ENCODE measurements around the gene IFT172.

DNA sequence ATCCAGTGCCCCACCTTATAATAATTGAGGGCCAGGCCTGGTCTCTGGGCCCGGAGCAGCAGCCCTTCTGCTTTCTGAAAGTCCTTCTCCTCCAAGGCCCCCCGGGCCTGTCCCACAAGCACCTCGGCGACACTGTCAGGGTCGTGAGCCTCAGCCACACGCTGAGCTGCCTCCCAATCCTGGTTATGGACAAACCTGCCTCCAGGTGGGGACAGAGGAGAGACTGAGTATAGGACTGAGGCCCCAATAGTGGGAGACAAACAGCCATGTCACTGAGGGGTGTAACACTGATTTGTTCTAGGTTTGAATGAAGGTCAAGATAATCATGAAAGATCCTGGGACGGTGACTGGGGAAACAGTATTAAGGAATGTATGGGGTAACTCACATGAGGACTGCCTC, 35.6 kb downstream of the IFT172 start:
- TF ChIP-seq, protein P1, sequence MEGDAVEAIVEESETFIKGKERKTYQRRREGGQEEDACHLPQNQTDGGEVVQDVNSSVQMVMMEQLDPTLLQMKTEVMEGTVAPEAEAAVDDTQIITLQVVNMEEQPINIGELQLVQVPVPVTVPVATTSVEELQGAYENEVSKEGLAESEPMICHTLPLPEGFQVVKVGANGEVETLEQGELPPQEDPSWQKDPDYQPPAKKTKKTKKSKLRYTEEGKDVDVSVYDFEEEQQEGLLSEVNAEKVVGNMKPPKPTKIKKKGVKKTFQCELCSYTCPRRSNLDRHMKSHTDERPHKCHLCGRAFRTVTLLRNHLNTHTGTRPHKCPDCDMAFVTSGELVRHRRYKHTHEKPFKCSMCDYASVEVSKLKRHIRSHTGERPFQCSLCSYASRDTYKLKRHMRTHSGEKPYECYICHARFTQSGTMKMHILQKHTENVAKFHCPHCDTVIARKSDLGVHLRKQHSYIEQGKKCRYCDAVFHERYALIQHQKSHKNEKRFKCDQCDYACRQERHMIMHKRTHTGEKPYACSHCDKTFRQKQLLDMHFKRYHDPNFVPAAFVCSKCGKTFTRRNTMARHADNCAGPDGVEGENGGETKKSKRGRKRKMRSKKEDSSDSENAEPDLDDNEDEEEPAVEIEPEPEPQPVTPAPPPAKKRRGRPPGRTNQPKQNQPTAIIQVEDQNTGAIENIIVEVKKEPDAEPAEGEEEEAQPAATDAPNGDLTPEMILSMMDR (conservative IDR thresholded peaks at IDR 0.05; ENCODE audit: low read depth in 2 of 2): peak; percentile 21 to 58; a peak in 3 of 4 replicates
- TF ChIP-seq ZNF114 (CRISPR knock-in tag; IDR thresholded peaks at IDR 0.05) (no peak), EZH2 (IDR thresholded peaks at IDR 0.05; ENCODE audit: low read depth, unreplicated experiment) (no peak), POLR2AphosphoS5 (IDR thresholded peaks at IDR 0.05; ENCODE audit: low read depth) (no peak), EZH2phosphoT487 (IDR thresholded peaks at IDR 0.05; ENCODE audit: unreplicated experiment) (no peak), CREB1 (CRISPR knock-in tag; IDR thresholded peaks at IDR 0.05; ENCODE audit: low read depth) (no peak), JUNB (IDR thresholded peaks at IDR 0.05; ENCODE audit: unreplicated experiment) (no peak)
- TF ChIP-seq, protein P2, sequence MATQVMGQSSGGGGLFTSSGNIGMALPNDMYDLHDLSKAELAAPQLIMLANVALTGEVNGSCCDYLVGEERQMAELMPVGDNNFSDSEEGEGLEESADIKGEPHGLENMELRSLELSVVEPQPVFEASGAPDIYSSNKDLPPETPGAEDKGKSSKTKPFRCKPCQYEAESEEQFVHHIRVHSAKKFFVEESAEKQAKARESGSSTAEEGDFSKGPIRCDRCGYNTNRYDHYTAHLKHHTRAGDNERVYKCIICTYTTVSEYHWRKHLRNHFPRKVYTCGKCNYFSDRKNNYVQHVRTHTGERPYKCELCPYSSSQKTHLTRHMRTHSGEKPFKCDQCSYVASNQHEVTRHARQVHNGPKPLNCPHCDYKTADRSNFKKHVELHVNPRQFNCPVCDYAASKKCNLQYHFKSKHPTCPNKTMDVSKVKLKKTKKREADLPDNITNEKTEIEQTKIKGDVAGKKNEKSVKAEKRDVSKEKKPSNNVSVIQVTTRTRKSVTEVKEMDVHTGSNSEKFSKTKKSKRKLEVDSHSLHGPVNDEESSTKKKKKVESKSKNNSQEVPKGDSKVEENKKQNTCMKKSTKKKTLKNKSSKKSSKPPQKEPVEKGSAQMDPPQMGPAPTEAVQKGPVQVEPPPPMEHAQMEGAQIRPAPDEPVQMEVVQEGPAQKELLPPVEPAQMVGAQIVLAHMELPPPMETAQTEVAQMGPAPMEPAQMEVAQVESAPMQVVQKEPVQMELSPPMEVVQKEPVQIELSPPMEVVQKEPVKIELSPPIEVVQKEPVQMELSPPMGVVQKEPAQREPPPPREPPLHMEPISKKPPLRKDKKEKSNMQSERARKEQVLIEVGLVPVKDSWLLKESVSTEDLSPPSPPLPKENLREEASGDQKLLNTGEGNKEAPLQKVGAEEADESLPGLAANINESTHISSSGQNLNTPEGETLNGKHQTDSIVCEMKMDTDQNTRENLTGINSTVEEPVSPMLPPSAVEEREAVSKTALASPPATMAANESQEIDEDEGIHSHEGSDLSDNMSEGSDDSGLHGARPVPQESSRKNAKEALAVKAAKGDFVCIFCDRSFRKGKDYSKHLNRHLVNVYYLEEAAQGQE (IDR thresholded peaks at IDR 0.05; ENCODE audit: unreplicated experiment): no peak
